Stomach (tissue), 4 donors: Measurements from ENCODE around the gene RNF224.

Source experiments
- POLR2A ChIP-seq, 4 donors: fragments of 450-650 bp; IDR thresholded peaks; one replicate each; pipeline ENCODE4 v1.6.1; 2016; ENCODE audit warnings: antibody characterized with exemption in 4 of 4, control low read depth in 2 of 4, mild to moderate bottlenecking in 1 of 4, moderate library complexity in 1 of 4
- POLR2AphosphoS5 ChIP-seq, 3 donors: sonication (generic); formaldehyde crosslinking; IDR thresholded peaks; one replicate each; pipeline ENCODE4 v1.6.1; 2016; ENCODE audit warnings: antibody characterized with exemption in 3 of 3
- TF ChIP-seq, protein P1 (sequence below), 7 experiments: fragments of 450-650 bp in 4 of 7; fragments of 200-600 bp in 3 of 7; sonication (generic) in 3 of 7; IDR thresholded peaks; one replicate each; pipeline ENCODE4 v1.5.1; 2016 to 2019; ENCODE audit warnings: antibody characterized with exemption in 7 of 7, control low read depth in 2 of 7, mild to moderate bottlenecking in 1 of 7

DNA sequence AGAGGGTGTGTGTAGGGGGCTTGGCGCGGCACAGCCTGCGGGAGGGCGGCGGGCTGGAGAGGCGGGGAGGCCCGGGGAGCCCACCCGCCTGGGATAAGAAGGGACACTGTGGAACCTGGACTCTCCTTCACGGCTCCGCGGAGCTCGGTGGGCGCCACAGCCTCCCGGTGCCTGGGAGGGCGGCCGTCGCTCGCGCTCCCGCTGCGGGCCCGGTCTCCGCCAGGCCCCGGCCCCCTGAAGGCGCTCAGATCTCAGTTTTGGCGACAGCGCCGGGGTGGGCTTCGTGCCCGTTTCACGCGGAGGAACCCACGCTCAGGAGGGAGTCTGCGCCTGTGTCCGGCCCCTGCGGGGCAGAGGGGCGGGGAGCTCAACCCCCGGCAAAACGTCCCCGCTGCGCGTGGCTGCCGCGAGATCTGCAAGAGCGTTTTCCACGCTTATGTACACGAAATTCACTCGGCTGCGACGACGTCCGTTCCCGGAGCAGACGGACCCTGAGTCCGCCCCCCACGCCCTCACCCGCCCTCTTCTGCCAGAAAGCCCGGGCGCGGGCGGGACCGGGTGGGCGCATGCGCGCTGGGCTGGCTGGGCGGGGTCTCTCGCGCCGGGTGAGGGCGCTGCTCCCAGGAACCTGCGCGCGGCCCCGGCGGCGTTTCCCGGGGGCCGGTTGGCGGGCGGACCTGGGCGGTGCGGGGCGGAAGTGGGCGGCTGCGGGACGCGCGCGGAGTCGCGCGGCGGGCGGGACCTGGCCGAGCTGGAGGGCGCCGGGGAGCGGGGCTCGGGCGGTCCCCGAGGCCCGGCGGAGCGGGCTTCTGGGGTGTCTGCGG lies 27.5 kb downstream of the RNF224 start, which contains the start of gene NELFB:
- TF ChIP-seq, protein P1, sequence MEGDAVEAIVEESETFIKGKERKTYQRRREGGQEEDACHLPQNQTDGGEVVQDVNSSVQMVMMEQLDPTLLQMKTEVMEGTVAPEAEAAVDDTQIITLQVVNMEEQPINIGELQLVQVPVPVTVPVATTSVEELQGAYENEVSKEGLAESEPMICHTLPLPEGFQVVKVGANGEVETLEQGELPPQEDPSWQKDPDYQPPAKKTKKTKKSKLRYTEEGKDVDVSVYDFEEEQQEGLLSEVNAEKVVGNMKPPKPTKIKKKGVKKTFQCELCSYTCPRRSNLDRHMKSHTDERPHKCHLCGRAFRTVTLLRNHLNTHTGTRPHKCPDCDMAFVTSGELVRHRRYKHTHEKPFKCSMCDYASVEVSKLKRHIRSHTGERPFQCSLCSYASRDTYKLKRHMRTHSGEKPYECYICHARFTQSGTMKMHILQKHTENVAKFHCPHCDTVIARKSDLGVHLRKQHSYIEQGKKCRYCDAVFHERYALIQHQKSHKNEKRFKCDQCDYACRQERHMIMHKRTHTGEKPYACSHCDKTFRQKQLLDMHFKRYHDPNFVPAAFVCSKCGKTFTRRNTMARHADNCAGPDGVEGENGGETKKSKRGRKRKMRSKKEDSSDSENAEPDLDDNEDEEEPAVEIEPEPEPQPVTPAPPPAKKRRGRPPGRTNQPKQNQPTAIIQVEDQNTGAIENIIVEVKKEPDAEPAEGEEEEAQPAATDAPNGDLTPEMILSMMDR (IDR thresholded peaks at IDR 0.05) = peak in 1 of 7 experiments; percentile 33
- TF ChIP-seq POLR2AphosphoS5 (IDR thresholded peaks at IDR 0.05) = peak; percentile 33 to 85 (median 75)
- no peak for TF ChIP-seq POLR2A (IDR thresholded peaks at IDR 0.05)
